ENCODE results near the gene TFEB.

- TF ChIP-seq POLR2A (IDR thresholded peaks at IDR 0.05) (no peak), POLR2AphosphoS5 (IDR thresholded peaks at IDR 0.05) (no peak), CTCF (IDR thresholded peaks at IDR 0.05 in 8 of 11, conservative IDR thresholded peaks at IDR 0.05 in 3 of 11) (no peak)
Observed at GRCh38 chr6:41696788-41697187, 38.6 kb downstream of the TFEB start.

All from spleen (tissue), 7 donors.